ENCODE data around the gene SUN2. TPM values are rescaled to one million over a fixed set of nuclear protein-coding genes. Genes with fewer than 3 reads are reported as not detected.

SUN2 gene
- total and polyA plus RNA-seq, 9 of the 15 experiments (the other 6 are each of a cell fraction or from before 2014, with no cell fraction given): 0.11 to 42.6 (median 16.7) TPM

DNA sequence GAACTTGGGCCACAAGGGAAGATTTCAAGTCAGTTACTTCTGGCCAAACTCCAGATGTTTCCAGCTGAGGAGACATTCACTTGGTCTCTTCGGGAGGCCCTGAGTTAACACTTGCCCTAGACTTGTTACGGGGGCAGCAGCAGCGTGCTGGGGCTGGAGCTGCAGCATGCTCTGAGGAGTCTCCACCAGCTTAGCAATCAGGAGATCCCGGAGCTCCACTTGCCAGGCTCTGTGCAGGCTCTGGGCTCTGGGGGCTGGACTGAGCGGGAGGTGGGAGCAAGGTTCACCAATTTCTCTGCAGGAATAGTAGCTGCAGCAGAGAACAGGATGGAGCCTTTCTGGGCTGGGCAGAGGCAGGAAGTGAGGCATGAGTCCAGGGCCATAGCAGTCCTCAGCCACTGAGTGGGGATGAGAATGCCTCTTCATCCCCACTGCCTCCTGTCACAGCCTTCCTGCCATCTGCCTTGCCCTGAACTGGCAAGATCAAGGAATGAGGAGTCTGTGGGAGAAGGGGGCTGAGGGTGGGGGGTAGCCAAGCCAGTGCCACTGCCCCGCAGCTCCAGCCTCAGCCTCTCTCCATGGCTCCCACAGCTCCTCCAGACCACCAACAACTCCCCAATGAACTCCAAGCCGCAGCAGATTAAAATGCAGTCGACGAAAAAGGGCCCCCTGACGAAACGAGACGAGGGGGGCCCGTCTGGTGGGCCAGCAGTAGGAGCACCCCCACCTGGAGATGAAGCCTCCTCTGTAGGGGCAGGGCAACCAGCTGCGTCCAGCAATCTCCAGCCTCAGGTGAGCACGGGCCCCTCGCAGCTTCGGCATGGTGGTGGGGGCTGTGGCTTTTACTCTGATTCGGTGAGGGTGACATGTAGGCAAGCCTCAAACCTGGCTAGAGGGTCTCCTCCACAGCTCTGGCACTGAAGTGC lies 26.7 kb downstream of the SUN2 start:
- Histone ChIP-seq H2AFZ (ENCODE audit: low read depth, low read length) (no peak overlapping the region), H3K27me3 (ENCODE audit: control insufficient read depth in 2 of 2, insufficient read depth in 2 of 2, low read length in 2 of 2) (no peaks in the 10 kb centered on the region), H3K9me3 (replicated peaks; ENCODE audit: control insufficient read depth, insufficient read depth, low read depth, low read length) (no peaks in the 10 kb centered on the region), H4K20me1 (replicated peaks; ENCODE audit: control insufficient read depth, insufficient read depth, low read length) (no peaks in the 10 kb centered on the region; the same call in 1 of the 2 replicates), H3K9me1 (ENCODE audit: control insufficient read depth, insufficient read depth, low read length) (no peaks in the 10 kb centered on the region), H3K36me3 (ENCODE audit: control insufficient read depth, insufficient read depth, low read length) (peaks cover 95% of the 10 kb centered on the region; the same call in 2 of the 3 replicates), H3K9ac (ENCODE audit: insufficient read depth in 1 of 2, low read depth in 2 of 2, low read length in 2 of 2) (no peak overlapping the region), H3K4me3 (no peak overlapping the region), H3K27ac (ENCODE audit: extremely low read depth, low read depth, low read length) (no peak overlapping the region), H3K79me2 (ENCODE audit: control insufficient read depth, insufficient read depth, low read length) (no peaks in the 10 kb centered on the region), H3K4me1 (replicated peaks in 1 of 2; ENCODE audit: control insufficient read depth in 2 of 2, insufficient read depth in 2 of 2, low read length in 2 of 2) (peaks cover 0 to 9% of the 10 kb centered on the region in 2 experiments; a peak in 2 of 5 replicates), H3K4me2 (ENCODE audit: insufficient read depth, low read length) (no peak overlapping the region)
- intact Hi-C loops (cut with micrococcal nuclease): no loop called here
- TF ChIP-seq POLR2G (IDR thresholded peaks at IDR 0.05; ENCODE audit: low read depth, low read length) (0 out of 2 replicates have a peak, but pooled peaks have one; percentile 44), NONO (IDR thresholded peaks at IDR 0.05; ENCODE audit: low read depth in 2 of 2, low read length in 1 of 2) (no peak)
- in situ Hi-C loops (cut with MboI): no loop called here
- WGBS (ENCODE audit: insufficient coverage, low coverage, missing lambda C conversion rate): 96% methylated on average over 8 of the region's 18 CpGs
- FAIRE-seq: no peak
- no peak for ATAC-seq
- ChIA-PET POLR2A (interaction anchor here (0.7 to 0.9 kb wide), 2 partner anchors 12 to 24 kb away, joined by 3 to 4 read pairs; partner anchors contain the start of gene GTPBP1), CTCF (ENCODE audit: low intra/inter-chr PET ratio) (no interaction called here)
- no TSS peak for BruUV-seq (replicated peaks)
- DNase-seq (ENCODE audit: extremely low read depth in 1 of 4, low spot score in 3 of 4): no peak
